Endodermal cell (in vitro differentiated cells): ENCODE data around the gene PRODH2. TPM values are rescaled to one million over a fixed set of nuclear protein-coding genes. Genes with fewer than 3 reads are reported as not detected.

ENCODE experiments used
- DNase-seq: peaks from one replicate; pipeline ENCODE4 v3.0.0-alpha.2; 2017
- H3K27ac ChIP-seq: 2 replicates; pipeline ENCODE4 v1.5.1; 2013; ENCODE audit warnings: mild to moderate bottlenecking, low read depth, low read length, moderate library complexity
- H3K27me3 ChIP-seq: 2 replicates; pipeline ENCODE4 v1.6.1; 2013; ENCODE audit warnings: mild to moderate bottlenecking, low read length, moderate library complexity; ENCODE audit not compliant: insufficient read depth, control insufficient read depth, poor library complexity, severe bottlenecking
- H3K36me3 ChIP-seq: 2 replicates; pipeline ENCODE4 v1.7.0; 2013; ENCODE audit warnings: mild to moderate bottlenecking, low read length, moderate library complexity; ENCODE audit not compliant: control insufficient read depth, insufficient read depth
- H3K4me1 ChIP-seq: one replicate; pipeline ENCODE4 v1.7.0; 2013; ENCODE audit warnings: low read length; ENCODE audit not compliant: control insufficient read depth, insufficient read depth
- H3K4me3 ChIP-seq: 2 replicates; pipeline ENCODE4 v1.5.1; 2013; ENCODE audit warnings: mild to moderate bottlenecking, low read length, moderate library complexity
- H3K9ac ChIP-seq: 2 replicates; pipeline ENCODE4 v1.6.1; 2013; ENCODE audit warnings: mild to moderate bottlenecking, low read length, moderate library complexity; ENCODE audit not compliant: poor library complexity, severe bottlenecking; ENCODE audit errors: extremely low read depth
- H3K9me3 ChIP-seq: 2 replicates; pipeline ENCODE4 v1.6.1; 2013; ENCODE audit warnings: mild to moderate bottlenecking, low read length, moderate library complexity; ENCODE audit not compliant: control insufficient read depth
- H3K27ac Mint-ChIP-seq: 2 replicates; pipeline ENCODE4 v1.8.0; 2020; ENCODE audit warnings: mixed read lengths
- H3K27me3 Mint-ChIP-seq: 2 replicates; pipeline ENCODE4 v1.8.0; 2021; ENCODE audit warnings: mild to moderate bottlenecking, mixed read lengths; ENCODE audit not compliant: insufficient read depth
- H3K36me3 Mint-ChIP-seq: 2 replicates; pipeline ENCODE4 v1.8.0; 2020; ENCODE audit warnings: low read depth, mixed read lengths
- H3K4me1 Mint-ChIP-seq: 2 replicates; pipeline ENCODE4 v1.8.0; 2020; ENCODE audit warnings: mixed read lengths
- H3K4me3 Mint-ChIP-seq: 2 replicates; pipeline ENCODE4 v1.8.0; 2020; ENCODE audit warnings: mild to moderate bottlenecking, moderate library complexity, mixed read lengths
- H3K9me3 Mint-ChIP-seq: 2 replicates; pipeline ENCODE4 v1.8.0; 2020; ENCODE audit warnings: mild to moderate bottlenecking, mixed read lengths
- CTCF ChIP-seq: fragments of 200-600 bp; sonication (generic); conservative IDR thresholded peaks from 2 replicates; pipeline ENCODE4 v1.5.0; 2021; ENCODE audit warnings: antibody characterized with exemption, mild to moderate bottlenecking
- WGBS, 2 experiments: methylation state at CpG; one replicate each; pipeline versions ENCODE4 v1.1.5 to v1.1.7; 2013; ENCODE audit warnings: missing lambda C conversion rate in 2 of 2, mixed read lengths in 1 of 2; ENCODE audit not compliant: insufficient coverage in 1 of 2, insufficient read length in 1 of 2; 5-methylcytosine and 5-hydroxymethylcytosine counted together
- total RNA-seq, 2 donors: library from RNA; stranded (reverse); fragmentation: NEBNext Ultra II Directional in 1 of 2; extraction: Animal tissue kit (Norgen Biotek cat#: 25700) in 1 of 2; gene quantifications; 2 replicates in 1 of 2; 3 replicates in 1 of 2; pipeline ENCODE4 v1.2.1, GENCODE V29; 2021

Gene PRODH2
- total RNA-seq, 2 donors from 2014 or later = 1.0 to 1.5 TPM

DNA sequence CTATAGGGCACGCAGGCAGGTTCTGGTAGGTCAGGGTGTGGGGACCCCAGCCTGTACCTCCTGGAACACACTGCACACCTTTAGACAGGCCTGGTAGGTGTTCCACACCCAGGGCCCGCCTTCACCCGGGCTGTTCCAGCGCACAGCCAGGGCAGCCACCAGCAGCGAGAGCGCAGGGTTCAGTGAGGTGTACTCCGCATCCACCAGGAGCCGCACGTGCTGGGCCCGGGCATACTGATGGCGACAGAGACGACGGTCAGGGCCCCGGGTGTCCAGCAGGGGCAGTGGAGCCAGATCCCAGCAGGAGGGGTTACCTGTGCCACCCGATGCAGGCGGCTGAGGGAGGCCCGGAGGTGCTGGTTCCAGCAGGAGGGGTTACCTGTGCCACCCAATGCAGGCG is 6.0 kb downstream of the PRODH2 start:
- no peak overlapping the region for H3K27ac Mint-ChIP-seq
- TF ChIP-seq CTCF = peak; percentile 23
- H3K9me3 ChIP-seq = no peaks in the 10 kb centered on the region
- no peaks in the 10 kb centered on the region for H3K27me3 ChIP-seq
- no peak overlapping the region for H3K27ac ChIP-seq
- H3K4me1 Mint-ChIP-seq = peaks cover 1% of the 10 kb centered on the region
- WGBS, 2 experiments = 88 to 89% methylated on average over 16 to 18 of the region's 18 CpGs
- H3K4me3 Mint-ChIP-seq = no peak overlapping the region
- H3K36me3 Mint-ChIP-seq = no peaks in the 10 kb centered on the region
- H3K4me1 ChIP-seq = no peaks in the 10 kb centered on the region
- H3K9ac ChIP-seq = no peak overlapping the region
- peaks cover 7% of the 10 kb centered on the region for H3K27me3 Mint-ChIP-seq
- H3K36me3 ChIP-seq = no peaks in the 10 kb centered on the region
- no peak overlapping the region for H3K4me3 ChIP-seq
- no peaks in the 10 kb centered on the region for H3K9me3 Mint-ChIP-seq
- no peak for DNase-seq

- Histone ChIP-seq H3K4me1 (no peaks in the 10 kb centered on the region), H3K36me3 (no peaks in the 10 kb centered on the region), H3K4me3 (no peak overlapping the region), H3K9ac (no peak overlapping the region), H3K27ac (no peak overlapping the region), H3K9me3 (no peaks in the 10 kb centered on the region), H3K27me3 (no peaks in the 10 kb centered on the region)
- TF ChIP-seq CTCF = no peak
- H3K27ac Mint-ChIP-seq = no peak overlapping the region
- 78 to 84% methylated on average over 5 of the region's 5 CpGs for WGBS, 2 experiments
- no peak for DNase-seq
- no peaks in the 10 kb centered on the region for H3K4me1 Mint-ChIP-seq
- no peaks in the 10 kb centered on the region for H3K9me3 Mint-ChIP-seq
- peaks cover 6% of the 10 kb centered on the region for H3K27me3 Mint-ChIP-seq
- no peak overlapping the region for H3K4me3 Mint-ChIP-seq
- no peaks in the 10 kb centered on the region for H3K36me3 Mint-ChIP-seq
Observed at GRCh38 chr19:35805526-35806102, 7.0 kb downstream of the PRODH2 start.

GRCh38 chr19:35801828-35802227 is 10.8 kb downstream of the PRODH2 start:
- H3K4me3 Mint-ChIP-seq = no peak overlapping the region
- DNase-seq = no peak
- H3K4me3 ChIP-seq = no peak overlapping the region
- H3K27me3 Mint-ChIP-seq = peaks cover 24% of the 10 kb centered on the region
- no peaks in the 10 kb centered on the region for H3K36me3 Mint-ChIP-seq
- no peaks in the 10 kb centered on the region for H3K9me3 Mint-ChIP-seq
- H3K27ac Mint-ChIP-seq = no peak overlapping the region
- no peaks in the 10 kb centered on the region for H3K4me1 ChIP-seq
- H3K36me3 ChIP-seq = no peaks in the 10 kb centered on the region
- H3K9me3 ChIP-seq = no peaks in the 10 kb centered on the region
- 77 to 100% methylated on average over 2 to 3 of the region's 3 CpGs for WGBS, 2 experiments
- no peak overlapping the region for H3K27ac ChIP-seq
- no peak overlapping the region for H3K9ac ChIP-seq
- H3K27me3 ChIP-seq = peaks cover 16% of the 10 kb centered on the region
- H3K4me1 Mint-ChIP-seq = peaks cover 3% of the 10 kb centered on the region
- no peak for TF ChIP-seq CTCF
